GM12801 (cell line): Measurements from ENCODE around the gene UBL4B.

ENCODE experiments used
- TF ChIP-seq, protein P1 (sequence below): IDR thresholded peaks from one replicate; pipeline ENCODE4 v1.5.1; 2011; ENCODE audit warnings: control low read depth; ENCODE audit not compliant: insufficient read length; ENCODE audit errors: extremely low read depth

UBL4B gene

DNA sequence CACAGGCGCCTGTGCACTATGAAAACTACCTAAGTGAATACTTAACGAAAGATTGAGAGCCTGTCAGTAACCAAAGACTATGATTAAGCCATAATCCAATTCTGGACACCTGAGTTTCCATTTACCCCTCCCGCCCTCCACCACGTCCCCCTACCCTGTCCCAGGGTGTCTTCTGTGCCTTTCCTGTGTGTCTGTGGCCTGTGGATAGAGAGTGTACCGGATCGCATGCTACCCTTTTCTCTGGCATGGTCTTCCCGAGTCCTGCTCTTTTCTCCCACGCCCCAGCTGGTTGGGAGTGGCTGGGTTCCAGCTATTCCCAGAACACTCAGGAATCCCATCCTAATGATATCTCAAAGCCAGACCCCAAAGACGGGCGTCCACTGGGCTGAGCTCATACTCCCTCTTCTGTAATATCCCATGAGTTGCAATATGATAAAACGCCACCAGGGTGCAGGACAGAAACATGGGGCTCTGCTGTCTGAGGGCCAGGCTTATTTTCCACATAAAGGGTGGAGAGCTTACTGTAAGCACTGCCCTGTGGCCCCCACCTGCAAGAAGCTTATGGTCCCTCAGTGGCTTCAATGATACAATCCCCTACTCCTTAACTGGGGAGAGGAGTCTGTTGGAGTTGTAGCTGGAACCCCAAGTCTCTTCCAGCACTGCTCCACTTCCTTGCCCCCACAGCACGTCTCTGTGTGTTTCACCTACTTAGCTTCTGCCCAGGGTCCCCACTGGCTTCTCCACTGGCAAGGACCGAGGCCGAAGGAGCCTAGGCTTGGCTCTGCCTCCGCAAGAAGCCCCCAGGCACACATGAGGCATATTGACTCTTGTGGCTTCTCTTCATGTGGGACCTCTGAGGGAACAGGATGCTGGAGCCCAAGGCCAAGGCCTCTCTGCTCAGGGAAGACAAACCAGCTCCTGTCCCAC is 24.2 kb upstream of the UBL4B start:
- TF ChIP-seq, protein P1, sequence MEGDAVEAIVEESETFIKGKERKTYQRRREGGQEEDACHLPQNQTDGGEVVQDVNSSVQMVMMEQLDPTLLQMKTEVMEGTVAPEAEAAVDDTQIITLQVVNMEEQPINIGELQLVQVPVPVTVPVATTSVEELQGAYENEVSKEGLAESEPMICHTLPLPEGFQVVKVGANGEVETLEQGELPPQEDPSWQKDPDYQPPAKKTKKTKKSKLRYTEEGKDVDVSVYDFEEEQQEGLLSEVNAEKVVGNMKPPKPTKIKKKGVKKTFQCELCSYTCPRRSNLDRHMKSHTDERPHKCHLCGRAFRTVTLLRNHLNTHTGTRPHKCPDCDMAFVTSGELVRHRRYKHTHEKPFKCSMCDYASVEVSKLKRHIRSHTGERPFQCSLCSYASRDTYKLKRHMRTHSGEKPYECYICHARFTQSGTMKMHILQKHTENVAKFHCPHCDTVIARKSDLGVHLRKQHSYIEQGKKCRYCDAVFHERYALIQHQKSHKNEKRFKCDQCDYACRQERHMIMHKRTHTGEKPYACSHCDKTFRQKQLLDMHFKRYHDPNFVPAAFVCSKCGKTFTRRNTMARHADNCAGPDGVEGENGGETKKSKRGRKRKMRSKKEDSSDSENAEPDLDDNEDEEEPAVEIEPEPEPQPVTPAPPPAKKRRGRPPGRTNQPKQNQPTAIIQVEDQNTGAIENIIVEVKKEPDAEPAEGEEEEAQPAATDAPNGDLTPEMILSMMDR: no peak

DNA sequence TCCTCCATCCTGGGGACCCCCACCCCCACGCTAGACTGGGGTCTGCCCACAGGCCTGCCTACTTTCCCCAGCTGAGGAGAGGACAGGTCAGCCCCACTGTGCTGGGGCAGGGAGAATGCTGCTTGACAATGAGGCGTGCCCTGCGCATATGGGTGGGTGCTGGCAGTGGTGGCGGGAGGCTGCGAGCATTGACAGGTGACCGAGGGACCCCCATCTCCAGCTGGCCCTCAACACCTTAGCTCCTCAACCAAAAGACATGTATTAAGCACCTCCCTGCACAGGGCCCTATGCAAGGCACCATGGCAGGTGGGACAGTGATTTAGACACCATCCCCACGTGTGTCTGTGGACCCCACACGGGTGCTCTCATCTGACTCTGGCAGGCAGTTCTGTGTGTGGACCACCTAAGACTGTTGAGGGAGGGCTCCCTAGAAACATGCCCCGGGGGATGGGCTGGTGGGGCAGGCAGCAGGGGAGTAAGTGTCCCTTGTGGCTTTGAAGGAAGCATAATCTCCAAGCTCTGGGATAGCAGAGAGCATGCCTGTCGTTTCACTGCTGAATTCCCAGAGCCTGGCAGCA is 23.4 kb upstream of the UBL4B start:
- TF ChIP-seq, protein P1: no peak

DNA sequence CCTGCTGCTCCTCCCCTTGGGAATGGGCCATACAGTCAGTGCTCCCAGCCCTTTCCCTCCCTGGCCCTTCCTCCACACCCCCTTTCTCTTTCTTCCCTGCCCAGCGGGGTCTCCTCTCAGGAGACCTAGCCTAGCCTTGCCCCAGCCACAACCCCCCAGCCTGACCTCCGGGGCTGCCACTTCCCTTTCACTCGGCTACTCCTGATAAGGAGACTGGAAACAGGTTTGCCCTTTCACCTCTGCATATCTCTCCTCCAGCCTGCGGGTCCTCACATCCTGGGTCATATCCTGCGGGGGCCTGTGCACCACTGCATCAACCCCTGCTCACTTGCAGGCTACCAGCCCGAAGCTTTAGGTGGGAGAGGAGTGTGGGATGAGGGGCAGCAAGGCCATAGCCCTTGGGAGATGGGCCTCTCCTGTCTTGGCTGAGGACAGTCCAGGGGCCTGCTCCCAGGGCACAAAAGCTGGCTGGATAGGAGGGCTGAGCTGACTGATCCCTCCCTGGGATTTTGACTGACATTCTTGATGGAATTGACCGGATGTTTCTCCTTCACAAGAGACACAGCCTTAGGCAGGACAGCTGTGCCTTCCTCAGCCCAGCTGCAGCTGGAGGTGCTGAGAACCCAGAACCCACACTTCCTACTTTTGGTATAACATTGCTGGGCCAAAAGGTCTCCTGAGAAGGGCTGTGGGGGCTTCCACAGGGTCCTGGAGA is 22.5 kb upstream of the UBL4B start:
- TF ChIP-seq, protein P1: no peak

- TF ChIP-seq, protein P1: no peak
Measured at GRCh38 chr1:110091381-110091780, 20.9 kb upstream of the UBL4B start.

- TF ChIP-seq, protein P1: no peak
Measured at GRCh38 chr1:110091791-110092190, 20.5 kb upstream of the UBL4B start.

DNA sequence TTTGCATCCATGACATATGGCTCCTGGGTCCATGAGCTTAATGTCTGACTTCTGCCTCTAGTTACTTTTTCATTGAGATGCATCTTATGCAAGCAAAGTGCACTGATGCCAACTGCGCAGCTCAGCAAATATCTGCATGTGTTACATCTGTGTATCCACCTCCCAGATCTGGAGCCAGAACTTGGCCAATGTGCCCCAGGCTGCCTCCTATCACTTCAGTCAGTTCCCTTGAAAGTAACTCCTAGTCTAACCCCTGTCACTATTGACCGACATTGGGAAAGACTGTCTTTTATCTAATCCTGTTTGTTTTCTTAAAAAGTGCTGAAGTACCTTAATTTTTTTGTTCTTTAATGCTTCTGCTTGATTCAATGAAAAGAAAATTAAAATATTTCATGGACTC is 19.3 kb upstream of the UBL4B start:
- TF ChIP-seq, protein P1: no peak
